ENCODE data around the gene AK3.
"Not testable (repeated sequence)": the region's sequence is repeated elsewhere in the genome, so short reads cannot be mapped to it uniquely, and the experiment has no call there.

GRCh38 chr9:4783191-4783590, 42.2 kb upstream of the AK3 start:
- not testable (repeated sequence) for TF ChIP-seq CTCF (IDR thresholded peaks at IDR 0.05); SIN3A (IDR thresholded peaks at IDR 0.05; ENCODE audit: borderline replicate concordance, insufficient read depth, low read depth, low read length); POLR2AphosphoS5 (IDR thresholded peaks at IDR 0.05; ENCODE audit: low read depth, low read length); TCF7L2 (IDR thresholded peaks at IDR 0.05; ENCODE audit: low read depth, low read length)

Data from Panc1 (cell line).